GM23338 (cell line): Measurements from ENCODE around the gene COBLL1. TPM values are rescaled to one million over a fixed set of nuclear protein-coding genes. Genes with fewer than 3 reads are reported as not detected.

Experiments
- ATAC-seq: fragments of 200-7000 bp; cut with Tn5 transposase; 3 replicates; pipeline ENCODE4 v1.9.1; 2020
- DNase-seq: peaks from one replicate; pipeline ENCODE4 v3.0.0-alpha.2; 2015; ENCODE audit warnings: low spot score
- H2AFZ ChIP-seq: fragments of 200-600 bp; sonication (generic); 2 replicates; pipeline ENCODE4 v1.8.0; 2016; ENCODE audit warnings: antibody characterized with exemption, mild to moderate bottlenecking, moderate library complexity
- H3F3A ChIP-seq: fragments of 200-600 bp; sonication (generic); replicated peaks from 2 replicates; pipeline ENCODE4 v1.8.0; 2017; ENCODE audit warnings: antibody characterized with exemption, mixed run types, low read depth
- H3K27ac ChIP-seq: fragments of 200-600 bp; sonication (generic); 2 replicates; pipeline ENCODE4 v1.6.1; 2016; ENCODE audit warnings: low read depth
- H3K27me3 ChIP-seq: fragments of 200-600 bp; sonication (generic); 2 replicates; pipeline ENCODE4 v1.8.0; 2016; ENCODE audit warnings: mild to moderate bottlenecking, mixed run types, moderate library complexity; ENCODE audit not compliant: insufficient read depth
- H3K36me3 ChIP-seq: fragments of 200-600 bp; sonication (generic); 2 replicates; pipeline ENCODE4 v1.8.0; 2016; ENCODE audit warnings: mild to moderate bottlenecking; ENCODE audit not compliant: insufficient read depth
- H3K4me1 ChIP-seq: fragments of 200-600 bp; sonication (generic); 2 replicates; pipeline ENCODE4 v1.8.0; 2016; ENCODE audit warnings: mild to moderate bottlenecking, moderate library complexity; ENCODE audit not compliant: insufficient read depth
- H3K4me2 ChIP-seq: fragments of 200-600 bp; sonication (generic); 2 replicates; pipeline ENCODE4 v1.7.1; 2017; ENCODE audit warnings: mixed run types
- H3K4me3 ChIP-seq: fragments of 200-600 bp; sonication (generic); 2 replicates; pipeline ENCODE4 v1.6.1; 2016; ENCODE audit warnings: mixed run types
- H3K79me2 ChIP-seq: fragments of 200-600 bp; sonication (generic); replicated peaks from 2 replicates; pipeline ENCODE4 v1.8.0; 2017; ENCODE audit warnings: mild to moderate bottlenecking; ENCODE audit not compliant: insufficient read depth
- H3K9me2 ChIP-seq: fragments of 200-600 bp; sonication (generic); 2 replicates; pipeline ENCODE4 v1.8.0; 2017; ENCODE audit not compliant: insufficient read depth
- H4K20me1 ChIP-seq: fragments of 200-600 bp; sonication (generic); replicated peaks from 2 replicates; pipeline ENCODE4 v1.8.0; 2017; ENCODE audit warnings: mild to moderate bottlenecking; ENCODE audit not compliant: insufficient read depth
- H3K27ac Mint-ChIP-seq: 2 replicates; pipeline ENCODE4 v1.8.0; 2020; ENCODE audit warnings: inconsistent platforms, mild to moderate bottlenecking, moderate library complexity, mixed read lengths
- H3K27me3 Mint-ChIP-seq: 3 replicates; pipeline ENCODE4 v1.8.0; 2022; ENCODE audit warnings: low read depth, mild to moderate bottlenecking, moderate library complexity, mixed read lengths, inconsistent platforms; ENCODE audit not compliant: insufficient read depth, poor library complexity
- H3K36me3 Mint-ChIP-seq: 3 replicates; pipeline ENCODE4 v1.8.0; 2021; ENCODE audit warnings: low read depth, mild to moderate bottlenecking, inconsistent platforms, moderate library complexity, mixed read lengths
- H3K4me1 Mint-ChIP-seq: 3 replicates; pipeline ENCODE4 v1.8.0; 2020; ENCODE audit warnings: mild to moderate bottlenecking, inconsistent platforms, mixed read lengths
- H3K4me3 Mint-ChIP-seq: 3 replicates; pipeline ENCODE4 v1.8.0; 2021; ENCODE audit warnings: moderate library complexity, mild to moderate bottlenecking, inconsistent platforms, mixed read lengths
- H3K9me3 Mint-ChIP-seq: 3 replicates; pipeline ENCODE4 v1.8.0; 2020; ENCODE audit warnings: moderate library complexity, mild to moderate bottlenecking, inconsistent platforms, mixed read lengths
- EZH2phosphoT487 ChIP-seq: fragments of 200-600 bp; sonication (generic); IDR thresholded peaks from one replicate; pipeline ENCODE4 v1.8.1; 2018; ENCODE audit warnings: antibody characterized with exemption; ENCODE audit not compliant: unreplicated experiment
- POLR2AphosphoS5 ChIP-seq: IDR thresholded peaks from 2 replicates; pipeline ENCODE4 v1.6.1; 2016; ENCODE audit warnings: antibody characterized with exemption, low read depth
- REST ChIP-seq: IDR thresholded peaks from one replicate; pipeline ENCODE4 v1.6.1; 2018; ENCODE audit warnings: antibody characterized with exemption; ENCODE audit not compliant: unreplicated experiment
- STAT1 ChIP-seq: IDR thresholded peaks from one replicate; pipeline ENCODE4 v1.6.1; 2016; ENCODE audit warnings: antibody characterized with exemption; ENCODE audit not compliant: unreplicated experiment
- ZNF114 ChIP-seq: fragments of 250-450 bp; sonication (Bioruptor Pico); IDR thresholded peaks from 2 replicates; pipeline ENCODE4 v1.5.0; 2020; ENCODE audit warnings: mild to moderate bottlenecking, moderate library complexity
- ZNF331 ChIP-seq: fragments of 250-450 bp; sonication (Bioruptor Pico); IDR thresholded peaks from 2 replicates; pipeline ENCODE4 v1.5.0; 2020; ENCODE audit warnings: low read depth, mild to moderate bottlenecking, moderate library complexity
- ZNF462 ChIP-seq: fragments of 250-450 bp; sonication (Bioruptor Pico); IDR thresholded peaks from 2 replicates; pipeline ENCODE4 v1.5.0; 2020; ENCODE audit warnings: mild to moderate bottlenecking, moderate library complexity
- polyA plus RNA-seq: library from polyadenylated mRNA; unstranded; fragments of >200 nt; fragmentation: Nextera tagmentation; extraction: Ambion mirVana; gene quantifications from 2 replicates; pipeline ENCODE4 v1.2.1, GENCODE V29; 2016
- total RNA-seq: library from RNA; depleted of rRNA; stranded (reverse); fragments of >200 nt; shearing (Covaris generic); gene quantifications from 2 replicates; pipeline ENCODE4 v1.2.3, GENCODE V29; 2014

The COBLL1 gene
- total and polyA plus RNA-seq, 2 experiments from 2014 or later = 2.9 to 7.4 TPM

GRCh38 chr2:164840458-164840929 is 1.1 kb downstream of the COBLL1 start:
- no peaks in the 10 kb centered on the region for H3K79me2 ChIP-seq
- DNase-seq (peak; percentile 45), ATAC-seq (peak; percentile 14)
- no peak overlapping the region for H3K27ac ChIP-seq
- Mint-ChIP-seq H3K4me1 (peaks cover 10% of the 10 kb centered on the region), H3K4me3 (peak overlapping the region; percentile 90), H3K9me3 (no peaks in the 10 kb centered on the region), H3K27ac (no peak overlapping the region), H3K27me3 (peaks cover 9% of the 10 kb centered on the region), H3K36me3 (no peaks in the 10 kb centered on the region)
- peak overlapping the region; percentile 99 for H2AFZ ChIP-seq
- H3K4me1 ChIP-seq = peaks cover 21% of the 10 kb centered on the region
- peak overlapping the region; percentile 94 for H3K4me2 ChIP-seq
- H3K9me2 ChIP-seq = no peaks in the 10 kb centered on the region
- H4K20me1 ChIP-seq = 0 out of 2 replicates have a peak, but pooled peaks cover 6% of the 10 kb centered on the region
- H3K36me3 ChIP-seq = no peaks in the 10 kb centered on the region
- H3F3A ChIP-seq = no peaks in the 10 kb centered on the region
- H3K27me3 ChIP-seq = peaks cover 16% of the 10 kb centered on the region
- H3K4me3 ChIP-seq = peak overlapping the region; percentile 87
- TF ChIP-seq ZNF114 = no peak
- TF ChIP-seq STAT1 = no peak
- TF ChIP-seq ZNF462 = no peak
- TF ChIP-seq ZNF331 = no peak

GRCh38 chr2:164839914-164840457 is 1.6 kb downstream of the COBLL1 start:
- Histone ChIP-seq H4K20me1 (0 out of 2 replicates have a peak, but pooled peaks cover 6% of the 10 kb centered on the region), H3K36me3 (no peaks in the 10 kb centered on the region), H2AFZ (no peak overlapping the region), H3K27ac (no peak overlapping the region), H3K4me3 (peak overlapping the region; percentile 87), H3K27me3 (peaks cover 16% of the 10 kb centered on the region), H3K4me1 (peaks cover 21% of the 10 kb centered on the region), H3K79me2 (no peaks in the 10 kb centered on the region), H3K9me2 (no peaks in the 10 kb centered on the region), H3K4me2 (peak overlapping the region; percentile 94), H3F3A (no peaks in the 10 kb centered on the region)
- ATAC-seq (no peak), DNase-seq (no peak)
- TF ChIP-seq REST = no peak
- no peak for TF ChIP-seq POLR2AphosphoS5
- TF ChIP-seq EZH2phosphoT487 = no peak
- Mint-ChIP-seq H3K4me1 (peaks cover 10% of the 10 kb centered on the region), H3K4me3 (peak overlapping the region; percentile 90), H3K27ac (no peak overlapping the region), H3K27me3 (peaks cover 9% of the 10 kb centered on the region), H3K36me3 (no peaks in the 10 kb centered on the region), H3K9me3 (no peaks in the 10 kb centered on the region)
